H9 (cell line): ENCODE results near the gene EPS8L1. TPM values are rescaled to one million over a fixed set of nuclear protein-coding genes. Genes with fewer than 3 reads are reported as not detected.

Source experiments
- DNase-seq: peaks from one replicate; pipeline ENCODE4 v3.0.0-alpha.2; 2017
- H2AFZ ChIP-seq: one replicate; pipeline ENCODE4 v1.6.1; 2013; ENCODE audit warnings: mild to moderate bottlenecking, low read length, control low read depth, moderate library complexity
- H2AK5ac ChIP-seq: 2 replicates; pipeline ENCODE4 v1.6.1; 2013; ENCODE audit warnings: low read length, control low read depth, mixed read lengths; ENCODE audit not compliant: insufficient read length
- H2BK120ac ChIP-seq: one replicate; pipeline ENCODE4 v1.6.1; 2013; ENCODE audit warnings: low read depth, mild to moderate bottlenecking, low read length, control low read depth, inconsistent platforms; ENCODE audit not compliant: poor library complexity, severe bottlenecking
- H2BK12ac ChIP-seq: 2 replicates; pipeline ENCODE4 v1.6.1; 2013; ENCODE audit warnings: low read length, control low read depth, mixed read lengths, low read depth; ENCODE audit not compliant: insufficient read length
- H2BK15ac ChIP-seq: 2 replicates; pipeline ENCODE4 v1.6.1; 2013; ENCODE audit warnings: low read depth, low read length, control low read depth
- H2BK20ac ChIP-seq: one replicate; pipeline ENCODE4 v1.6.1; 2013; ENCODE audit warnings: low read depth, mild to moderate bottlenecking, low read length, control low read depth, inconsistent platforms; ENCODE audit not compliant: poor library complexity, severe bottlenecking
- H2BK5ac ChIP-seq: 2 replicates; pipeline ENCODE4 v1.6.1; 2013; ENCODE audit warnings: low read length, control low read depth, mixed read lengths; ENCODE audit not compliant: insufficient read length
- H3K14ac ChIP-seq: 2 replicates; pipeline ENCODE4 v1.6.1; 2013; ENCODE audit warnings: low read length, control low read depth; ENCODE audit not compliant: insufficient read depth
- H3K18ac ChIP-seq: 2 replicates; pipeline ENCODE4 v1.6.1; 2013; ENCODE audit warnings: low read depth, mild to moderate bottlenecking, mixed read lengths, low read length, control low read depth; ENCODE audit not compliant: insufficient read length
- H3K23ac ChIP-seq: 2 replicates; pipeline ENCODE4 v1.6.1; 2013; ENCODE audit warnings: low read length, control low read depth, mixed read lengths, low read depth; ENCODE audit not compliant: insufficient read length
- H3K23me2 ChIP-seq: 2 replicates; pipeline ENCODE4 v1.6.1; 2013; ENCODE audit warnings: low read depth, mild to moderate bottlenecking, mixed read lengths, low read length, control low read depth; ENCODE audit not compliant: insufficient read length, poor library complexity, severe bottlenecking
- H3K27ac ChIP-seq: 2 replicates; pipeline ENCODE4 v1.5.1; 2013; ENCODE audit warnings: low read length, control low read depth, mixed read lengths, low read depth; ENCODE audit not compliant: insufficient read length
- H3K27me3 ChIP-seq: 2 replicates; pipeline ENCODE4 v1.6.1; 2013; ENCODE audit warnings: low read length, control low read depth, inconsistent platforms; ENCODE audit not compliant: insufficient read depth
- H3K4ac ChIP-seq: 2 replicates; pipeline ENCODE4 v1.6.1; 2013; ENCODE audit warnings: low read depth, mild to moderate bottlenecking, control low read depth, inconsistent platforms, low read length, moderate library complexity
- H3K4me1 ChIP-seq: 2 replicates; pipeline ENCODE4 v1.6.1; 2013; ENCODE audit warnings: low read length, control low read depth, inconsistent platforms; ENCODE audit not compliant: insufficient read depth
- H3K4me2 ChIP-seq: 2 replicates; pipeline ENCODE4 v1.6.1; 2013; ENCODE audit warnings: low read length, control low read depth, mixed read lengths; ENCODE audit not compliant: insufficient read length, insufficient read depth
- H3K56ac ChIP-seq: 2 replicates; pipeline ENCODE4 v1.6.1; 2013; ENCODE audit warnings: low read depth, mild to moderate bottlenecking, mixed read lengths, low read length, control low read depth; ENCODE audit not compliant: insufficient read length
- H3K79me1 ChIP-seq: 2 replicates; pipeline ENCODE4 v1.6.1; 2013; ENCODE audit warnings: low read depth, mild to moderate bottlenecking, moderate library complexity, low read length, control low read depth, inconsistent platforms; ENCODE audit not compliant: insufficient read depth, poor library complexity, severe bottlenecking
- H3K79me2 ChIP-seq: 2 replicates; pipeline ENCODE4 v1.6.1; 2013; ENCODE audit warnings: low read length, control low read depth, inconsistent platforms; ENCODE audit not compliant: insufficient read depth
- H3K9ac ChIP-seq: 2 replicates; pipeline ENCODE4 v1.6.1; 2013; ENCODE audit warnings: low read length, control low read depth, mixed read lengths; ENCODE audit not compliant: insufficient read length; ENCODE audit errors: extremely low read depth
- H3K9me3 ChIP-seq: one replicate; pipeline ENCODE4 v1.6.1; 2013; ENCODE audit warnings: low read depth, low read length, inconsistent platforms; ENCODE audit not compliant: control insufficient read depth
- H3T11ph ChIP-seq: one replicate; pipeline ENCODE4 v1.6.1; 2013; ENCODE audit warnings: mild to moderate bottlenecking, low read length, control low read depth, inconsistent platforms
- H4K20me1 ChIP-seq: one replicate; pipeline ENCODE4 v1.6.1; 2013; ENCODE audit not compliant: control insufficient read depth, insufficient read length, insufficient read depth
- H4K5ac ChIP-seq: 2 replicates; pipeline ENCODE4 v1.6.1; 2013; ENCODE audit warnings: low read depth, mild to moderate bottlenecking, mixed read lengths, low read length, control low read depth; ENCODE audit not compliant: insufficient read length
- H4K8ac ChIP-seq: replicated peaks from 2 replicates; pipeline ENCODE4 v1.6.1; 2013; ENCODE audit warnings: low read length, control low read depth, mixed read lengths, low read depth; ENCODE audit not compliant: insufficient read length
- H4K91ac ChIP-seq: 2 replicates; pipeline ENCODE4 v1.6.1; 2013; ENCODE audit warnings: low read depth, mild to moderate bottlenecking, moderate library complexity, mixed read lengths, low read length, control low read depth; ENCODE audit not compliant: insufficient read length
- H3K27ac Mint-ChIP-seq, 3 experiments: 2 replicates in 2 of 3; 3 replicates in 1 of 3; pipeline ENCODE4 v1.8.0; 2020 to 2021; ENCODE audit warnings: mixed read lengths in 3 of 3, mild to moderate bottlenecking in 1 of 3, moderate library complexity in 1 of 3
- H3K27me3 Mint-ChIP-seq: 2 replicates; pipeline ENCODE4 v1.8.0; 2021; ENCODE audit warnings: low read depth, mild to moderate bottlenecking, moderate library complexity, mixed read lengths
- H3K36me3 Mint-ChIP-seq, 3 experiments: 2 replicates in 2 of 3; 3 replicates in 1 of 3; pipeline ENCODE4 v1.8.0; 2020 to 2021; ENCODE audit warnings: low read depth in 3 of 3, mixed read lengths in 3 of 3; ENCODE audit not compliant: insufficient read depth in 1 of 3
- H3K4me1 Mint-ChIP-seq, 2 experiments: 2 replicates each; pipeline ENCODE4 v1.8.0; 2020; ENCODE audit warnings: mixed read lengths in 2 of 2
- H3K4me3 Mint-ChIP-seq, 2 experiments: 2 replicates in 1 of 2; 3 replicates in 1 of 2; pipeline ENCODE4 v1.8.0; 2020 to 2021; ENCODE audit warnings: mild to moderate bottlenecking in 2 of 2, mixed read lengths in 2 of 2, moderate library complexity in 1 of 2
- H3K9me3 Mint-ChIP-seq, 2 experiments: 2 replicates in 1 of 2; 3 replicates in 1 of 2; pipeline ENCODE4 v1.8.0; 2020; ENCODE audit warnings: mild to moderate bottlenecking in 2 of 2, mixed read lengths in 2 of 2, moderate library complexity in 1 of 2
- CTCF ChIP-seq: fragments of 200-600 bp; sonication (generic); conservative IDR thresholded peaks from 3 replicates; pipeline ENCODE4 v1.8.0; 2021; ENCODE audit warnings: antibody characterized with exemption, mild to moderate bottlenecking
- WGBS: extraction: QIAGEN DNeasy Blood & Tissue Kit; methylation state at CpG from one replicate; pipeline ENCODE4 v1.1.7; 2013; ENCODE audit warnings: missing lambda C conversion rate, low lambda C conversion rate, mixed read lengths; ENCODE audit not compliant: insufficient read length; ENCODE audit errors: extremely low coverage; 5-methylcytosine and 5-hydroxymethylcytosine counted together
- total RNA-seq: library from RNA; stranded (reverse); gene quantifications from 2 replicates; pipeline ENCODE4 v1.2.1, GENCODE V29; 2021

Gene EPS8L1
- total RNA-seq, 1 experiment from 2014 or later = 24.0 TPM

- Histone ChIP-seq H4K8ac (no peak overlapping the region), H3K23me2 (no peaks in the 10 kb centered on the region), H3K14ac (no peak overlapping the region), H3K79me1 (peaks cover 5% of the 10 kb centered on the region), H3K79me2 (no peaks in the 10 kb centered on the region; the same call in 1 of the 2 replicates), H3K4me2 (no peak overlapping the region), H2AFZ (no peak overlapping the region), H3K18ac (no peak overlapping the region), H3K27me3 (no peaks in the 10 kb centered on the region), H4K91ac (no peak overlapping the region), H3K4ac (no peak overlapping the region), H3K23ac (no peak overlapping the region), H3K56ac (no peak overlapping the region), H2BK5ac (no peak overlapping the region), H3K9me3 (no peaks in the 10 kb centered on the region), H3K27ac (no peak overlapping the region), H3T11ph (no peak overlapping the region), H2BK15ac (no peak overlapping the region), H3K4me1 (no peaks in the 10 kb centered on the region), H4K20me1 (no peaks in the 10 kb centered on the region), H2BK120ac (no peak overlapping the region), H3K9ac (no peak overlapping the region), H2AK5ac (no peak overlapping the region), H2BK12ac (no peak overlapping the region), H4K5ac (no peak overlapping the region), H2BK20ac (no peak overlapping the region)
- Mint-ChIP-seq H3K27me3 (no peaks in the 10 kb centered on the region), H3K36me3 (peaks cover 8 to 27% (median 21%) of the 10 kb centered on the region in 3 experiments; a peak in 6 of 7 replicates), H3K4me3 (no peak overlapping the region), H3K27ac (peak overlapping the region in 1 of 3 experiments; percentile 53; a peak in 1 of 7 replicates), H3K9me3 (no peaks in the 10 kb centered on the region), H3K4me1 (peaks cover 0 to 4% of the 10 kb centered on the region in 2 experiments; a peak in 2 of 4 replicates)
- WGBS = no CpG with 5 or more reads among the region's 20 CpGs
- no peak for TF ChIP-seq CTCF
- no peak for DNase-seq
Measured at GRCh38 chr19:55109527-55110291, 34.0 kb downstream of the EPS8L1 start.
